ENCODE data around the gene DDIT3.

Gene DDIT3

GRCh38 chr12:57467915-57468314, 52.4 kb downstream of the DDIT3 start:
- DNase-seq (ENCODE audit: low read depth): no peak

GRCh38 chr12:57467212-57467874, 53.0 kb downstream of the DDIT3 start:
- DNase-seq (ENCODE audit: low read depth): no peak
